ENCODE measurements around the gene HSPB6.

DNA sequence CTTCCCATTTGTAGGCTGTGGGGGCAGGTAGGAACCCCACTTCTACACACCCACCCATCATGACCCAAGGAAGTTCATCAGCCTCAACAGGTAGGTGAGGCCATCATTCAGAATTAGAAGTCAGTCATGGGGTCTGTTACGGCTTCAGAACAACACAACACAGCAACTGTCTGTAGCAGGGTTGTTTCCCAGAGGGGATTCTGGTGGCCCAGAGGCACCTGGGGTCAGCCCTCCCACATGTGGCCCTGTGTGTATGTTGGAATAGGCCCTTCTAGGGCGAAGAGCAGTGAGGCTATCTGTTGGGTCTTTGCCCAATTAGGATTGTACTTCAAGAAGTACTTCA, 18.0 kb downstream of the HSPB6 start:
- no peak for TF ChIP-seq CTCF (conservative IDR thresholded peaks at IDR 0.05; ENCODE audit: low read length)
- no peak for TF ChIP-seq EZH2phosphoT487 (IDR thresholded peaks at IDR 0.05; ENCODE audit: borderline replicate concordance)
